GM19372 (cell line): ENCODE data around the gene MYBPH.

ENCODE experiments used
- ATAC-seq: cut with Tn5 transposase; IDR thresholded peaks from one replicate; pipeline ENCODE4 v1.9.1; 2021; ENCODE audit warnings: mild to moderate bottlenecking, low read depth, moderate library complexity; ENCODE audit not compliant: unreplicated experiment

MYBPH gene

GRCh38 chr1:203175237-203175826, at the start of gene MYBPH:
Gene MYBPH (minus strand): TSS chr1:203175826. CDS start chr1:203175755, 71 bp downstream.
- no peak for ATAC-seq

- ATAC-seq: no peak
Observed at GRCh38 chr1:203225071-203225470, 49.4 kb upstream of the MYBPH start.

DNA sequence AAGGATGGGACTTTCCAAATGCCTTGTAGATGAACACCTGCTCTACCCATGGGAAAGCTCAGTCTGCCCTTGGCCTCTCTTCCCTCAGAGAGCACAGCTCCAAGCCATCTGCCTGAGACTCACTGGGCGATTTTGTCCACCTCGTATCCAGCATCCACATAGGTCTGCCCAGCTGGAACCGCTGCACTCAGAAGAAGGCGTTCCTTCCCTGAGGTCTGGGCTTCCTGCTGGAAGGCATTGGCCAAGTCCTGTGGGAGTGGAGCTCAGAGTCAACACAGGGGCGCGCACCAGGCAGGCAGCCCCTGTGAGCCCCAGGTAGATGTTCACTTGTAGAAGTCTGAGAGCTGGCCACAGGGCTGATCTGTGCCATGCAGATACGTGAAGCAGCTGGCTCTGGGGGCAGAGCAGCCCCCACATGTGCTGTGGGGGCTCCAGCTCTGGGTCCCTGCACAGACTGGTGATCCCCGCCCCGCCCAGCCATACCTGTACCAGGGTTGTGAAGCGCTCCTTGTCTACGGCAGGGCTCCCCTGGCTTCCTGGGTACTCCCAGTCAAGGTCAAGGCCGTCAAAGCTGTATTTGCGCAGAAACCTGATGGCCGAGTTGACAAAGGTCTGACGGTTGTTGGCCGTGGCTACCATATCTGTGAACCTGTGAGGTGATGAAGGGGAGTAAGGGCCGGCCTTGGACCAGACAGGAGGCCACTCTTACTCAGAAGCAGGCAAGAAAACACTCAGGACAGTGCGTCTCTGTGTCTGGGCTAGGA, 47.6 kb upstream of the MYBPH start:
- ATAC-seq: no peak

GRCh38 chr1:203219934-203220333, 44.3 kb upstream of the MYBPH start:
- no peak for ATAC-seq

- no peak for ATAC-seq
Observed at GRCh38 chr1:203219171-203219570, 43.5 kb upstream of the MYBPH start.

DNA sequence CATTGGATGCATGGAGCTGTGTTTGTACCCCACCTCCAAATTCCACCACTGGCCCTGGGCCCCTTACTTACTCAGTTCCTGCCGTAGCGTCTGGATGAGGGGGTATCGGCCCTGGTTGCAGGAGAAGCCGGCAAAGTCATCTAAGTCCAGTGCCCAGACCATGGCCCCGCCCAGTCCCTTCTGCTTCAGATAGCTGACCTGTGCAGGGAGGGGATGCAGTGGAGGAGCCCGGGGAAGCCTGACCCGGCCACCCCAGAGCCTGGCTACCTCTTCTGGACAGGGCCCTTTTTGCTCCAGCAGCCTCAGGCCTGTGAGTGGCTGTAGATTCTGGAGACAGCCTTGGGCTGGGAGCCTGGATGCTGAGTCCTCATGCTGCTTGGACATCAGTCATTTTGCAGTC, 42.0 kb upstream of the MYBPH start:
- no peak for ATAC-seq

DNA sequence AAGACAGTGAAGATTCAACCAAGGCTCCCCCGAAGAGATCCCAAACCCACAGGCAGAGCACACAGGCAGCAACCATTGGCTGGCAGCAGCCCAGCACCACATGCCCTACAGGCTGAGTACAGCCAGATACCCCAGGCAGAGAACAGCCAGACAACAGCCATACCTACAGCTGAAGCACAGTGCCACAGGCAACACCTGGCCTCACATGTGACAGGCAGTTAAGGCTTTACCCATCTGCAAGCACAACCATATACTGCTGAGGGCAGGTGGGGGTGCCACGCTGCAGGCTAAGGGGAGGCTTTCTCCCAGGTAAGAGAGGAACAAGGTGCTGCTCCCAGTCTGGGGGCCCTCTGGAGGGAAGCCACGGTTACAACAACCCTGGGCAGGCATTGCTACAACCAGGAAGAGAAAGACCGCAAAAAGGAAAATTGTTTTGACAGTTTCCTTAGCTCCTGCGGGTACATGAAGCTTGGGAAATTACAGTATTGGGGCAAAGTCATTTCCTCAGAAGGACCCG, 41.6 kb upstream of the MYBPH start:
- no peak for ATAC-seq

DNA sequence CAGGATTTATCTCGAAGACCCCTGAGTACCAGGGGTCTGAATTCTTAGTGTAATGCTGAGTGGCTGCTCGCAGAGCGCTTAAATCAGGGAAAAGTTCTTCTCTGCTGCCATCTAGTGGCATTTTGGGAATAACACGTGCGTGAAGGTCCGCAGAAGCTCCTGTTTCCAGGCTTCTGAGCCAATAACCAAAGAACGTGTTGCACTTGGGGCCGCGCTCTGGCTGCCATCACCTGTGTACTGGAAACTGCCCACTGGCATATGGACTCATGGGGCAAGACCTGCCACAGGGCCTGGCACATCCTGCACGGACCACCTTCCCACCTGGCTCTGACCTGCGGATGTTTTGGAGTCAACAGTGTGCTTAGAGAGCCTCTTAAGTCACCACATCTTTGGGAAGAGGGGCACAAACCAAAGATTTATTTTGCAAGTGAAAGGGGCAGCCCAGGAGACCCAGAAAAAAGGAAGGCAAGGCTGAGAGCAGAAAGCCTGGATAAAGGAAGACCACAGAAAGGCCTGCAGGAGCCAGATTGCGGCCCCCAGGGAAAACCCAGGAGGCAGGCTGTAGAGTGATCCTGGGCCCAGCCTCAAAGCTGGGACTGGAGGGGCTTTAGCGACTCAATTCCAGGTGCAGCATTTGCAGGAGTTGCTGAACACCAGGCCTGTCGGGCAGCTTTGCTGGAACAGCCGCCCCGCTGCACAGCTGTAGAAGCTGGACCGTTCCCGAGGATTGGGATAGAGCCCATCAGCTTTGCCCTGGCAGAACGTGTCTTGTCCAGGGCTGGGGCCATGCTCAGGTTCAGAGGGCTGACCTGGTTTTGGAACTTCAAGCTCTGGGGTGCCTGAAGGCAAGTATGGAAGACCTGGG, 40.9 kb upstream of the MYBPH start:
- no peak for ATAC-seq

DNA sequence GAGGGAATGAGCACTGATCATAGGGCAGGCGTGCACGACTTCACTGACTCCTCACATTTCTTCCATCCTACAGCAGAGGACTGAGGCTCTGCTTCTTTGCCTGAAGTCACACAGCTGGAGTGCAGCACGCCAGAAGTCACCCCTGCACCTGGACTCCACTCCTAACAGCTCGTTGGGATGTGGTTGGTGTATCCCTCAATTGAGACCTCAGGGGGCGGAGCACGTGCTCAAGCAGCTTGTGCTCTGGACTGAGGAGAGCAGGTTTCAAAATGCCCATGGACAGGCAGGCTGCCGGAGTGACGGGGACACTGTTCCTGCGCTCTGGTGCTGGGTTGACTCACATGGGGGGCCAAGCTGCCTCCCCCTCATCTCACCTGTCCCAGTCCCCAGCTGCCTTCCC, 39.9 kb upstream of the MYBPH start:
- ATAC-seq: no peak

DNA sequence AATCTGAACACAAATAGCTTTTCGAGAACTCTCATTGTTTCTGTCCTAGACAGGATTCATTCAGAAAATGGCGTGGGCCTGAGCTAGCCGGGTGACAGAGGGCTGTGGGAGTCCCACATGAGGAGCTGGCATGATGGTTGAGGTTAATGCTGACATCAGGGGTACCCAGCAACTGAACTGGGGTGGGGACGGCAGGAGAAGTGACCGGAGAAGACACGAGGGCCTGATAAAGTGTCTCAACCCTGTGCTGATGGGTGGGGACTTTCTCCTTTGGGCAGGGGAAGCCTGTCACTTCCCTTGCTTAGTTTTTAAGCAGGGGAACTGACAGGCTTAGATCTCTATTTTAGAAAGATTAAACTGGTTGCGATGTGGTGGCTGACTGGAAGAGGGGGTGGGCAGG, 39.2 kb upstream of the MYBPH start:
- ATAC-seq: no peak

GRCh38 chr1:203213126-203213525, 37.5 kb upstream of the MYBPH start:
- ATAC-seq: no peak

DNA sequence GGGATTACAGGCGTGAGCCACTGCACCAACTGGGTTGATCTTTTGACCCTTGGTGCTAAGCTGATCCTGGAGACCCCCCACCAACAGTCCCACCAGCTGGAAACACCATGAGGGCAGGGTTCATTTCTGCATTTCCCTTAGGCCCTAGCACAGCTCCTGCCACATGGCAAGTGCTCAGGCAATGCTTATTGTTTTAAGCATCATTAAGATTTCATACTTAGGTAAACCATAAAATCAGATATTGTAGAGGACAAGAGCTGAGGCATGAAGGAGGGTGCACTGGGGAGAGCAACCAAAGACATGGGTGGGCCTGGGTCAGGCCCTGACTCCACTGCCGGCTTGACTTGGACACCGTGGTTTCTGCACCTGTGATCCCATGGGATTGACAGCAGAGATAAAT, 36.2 kb upstream of the MYBPH start:
- ATAC-seq: no peak

- no peak for ATAC-seq
Observed at GRCh38 chr1:203210988-203211387, 35.4 kb upstream of the MYBPH start.

- no peak for ATAC-seq
Observed at GRCh38 chr1:203210350-203210749, 34.7 kb upstream of the MYBPH start.

GRCh38 chr1:203208181-203208580, 32.6 kb upstream of the MYBPH start:
- ATAC-seq: no peak

DNA sequence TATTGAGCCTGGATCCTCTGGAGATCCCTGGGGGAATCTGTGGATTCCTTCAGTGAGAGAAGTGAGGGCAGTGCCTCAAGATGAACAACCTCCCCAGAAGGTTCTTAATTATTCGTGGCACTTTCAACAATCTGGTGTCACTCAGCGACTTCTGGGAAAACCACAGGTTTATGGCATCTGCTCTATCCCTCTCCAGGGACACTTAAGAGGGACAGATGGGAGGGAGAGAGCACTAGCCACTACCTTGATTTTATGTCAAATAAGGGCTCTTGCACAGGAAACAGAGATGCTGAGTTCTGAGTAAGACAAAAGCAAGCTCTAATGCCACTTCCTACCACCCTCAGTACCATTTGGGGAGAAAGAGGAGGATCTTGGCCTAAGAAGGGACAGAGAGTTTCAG, 32.1 kb upstream of the MYBPH start:
- ATAC-seq: no peak

- ATAC-seq: no peak
Observed at GRCh38 chr1:203206129-203206687, 30.6 kb upstream of the MYBPH start.

GRCh38 chr1:203204756-203205155, 29.1 kb upstream of the MYBPH start:
- ATAC-seq: no peak

DNA sequence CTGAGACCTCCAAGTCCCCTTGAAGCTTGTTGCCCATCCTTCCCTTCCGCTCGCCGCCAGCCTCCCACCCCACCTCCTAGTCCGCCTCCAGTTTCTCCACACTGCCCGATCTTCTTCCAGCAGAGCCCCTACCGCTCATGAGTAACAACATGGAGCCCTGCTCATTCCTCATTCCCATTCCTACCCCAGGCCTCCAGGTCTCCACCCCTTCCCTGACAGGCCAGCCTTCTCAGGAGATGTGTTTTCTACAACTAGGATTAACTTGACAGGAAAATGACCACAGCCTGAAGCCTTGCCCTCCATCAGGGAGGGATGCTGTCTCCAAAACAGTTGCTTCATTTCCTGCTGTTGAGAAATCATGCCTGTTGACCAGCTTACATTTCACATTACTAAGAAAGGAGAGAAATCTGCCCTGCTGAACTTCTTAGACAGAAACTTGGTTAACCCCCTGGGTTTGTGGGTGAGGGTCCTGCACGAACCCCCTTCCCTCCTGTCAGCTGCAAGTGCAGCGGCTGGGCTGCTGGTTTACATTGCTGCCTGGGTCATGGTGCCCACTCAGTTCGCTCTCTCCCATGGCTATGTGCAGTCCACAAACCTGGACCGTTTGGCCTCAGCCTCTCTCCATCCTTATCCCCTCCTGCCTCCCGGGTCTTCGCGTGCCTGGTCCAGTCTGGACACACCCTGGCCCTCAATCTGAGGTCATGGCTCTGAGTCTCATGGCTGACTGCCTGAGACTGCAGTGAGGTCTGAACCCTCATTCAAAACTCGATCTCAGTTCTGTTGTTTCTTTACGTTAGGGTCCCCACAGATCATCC, 27.0 kb upstream of the MYBPH start:
- ATAC-seq: no peak
